Natural killer cell (primary cell): ENCODE measurements around the gene CAT. TPM values are rescaled to one million over a fixed set of nuclear protein-coding genes. Genes with fewer than 3 reads are reported as not detected.

Source experiments
- ATAC-seq, 3 donors: fragments of 150-1000 bp in 2 of 3; fragments of 200-7000 bp in 1 of 3; cut with Tn5 transposase; 1 replicate in 1 of 3; 2 replicates in 2 of 3; pipeline ENCODE4 v1.10.0; 2021; ENCODE audit warnings: mild to moderate bottlenecking in 2 of 3, moderate library complexity in 2 of 3
- DNase-seq, 2 donors: peaks; one replicate each; pipeline versions ENCODE4 v3.0.0 to v3.0.0-alpha.2; 2013 to 2021; ENCODE audit warnings: mixed read lengths in 1 of 2
- H3K27ac ChIP-seq: one replicate; pipeline ENCODE4 v1.5.1; 2013; ENCODE audit warnings: mild to moderate bottlenecking, low read length
- H3K27me3 ChIP-seq: one replicate; pipeline ENCODE4 v1.6.1; 2013; ENCODE audit warnings: low read length; ENCODE audit not compliant: control insufficient read depth, insufficient read depth
- H3K36me3 ChIP-seq: one replicate; pipeline ENCODE4 v1.6.1; 2013; ENCODE audit warnings: low read length; ENCODE audit not compliant: control insufficient read depth, insufficient read depth
- H3K4me1 ChIP-seq: one replicate; pipeline ENCODE4 v1.6.1; 2013; ENCODE audit warnings: low read length; ENCODE audit not compliant: control insufficient read depth, insufficient read depth
- H3K4me3 ChIP-seq: one replicate; pipeline ENCODE4 v1.5.1; 2013; ENCODE audit warnings: low read length
- H3K9me3 ChIP-seq: one replicate; pipeline ENCODE4 v1.6.1; 2013; ENCODE audit warnings: low read length; ENCODE audit not compliant: control insufficient read depth, insufficient read depth
- H3K27ac Mint-ChIP-seq, 2 donors: one replicate each; pipeline ENCODE4 v1.8.0; 2022; ENCODE audit warnings: mild to moderate bottlenecking in 2 of 2, mixed read lengths in 2 of 2, moderate library complexity in 1 of 2
- H3K27me3 Mint-ChIP-seq, 2 donors: one replicate each; pipeline ENCODE4 v1.8.0; 2022; ENCODE audit warnings: low read depth in 2 of 2, mixed read lengths in 2 of 2
- H3K36me3 Mint-ChIP-seq: one replicate; pipeline ENCODE4 v1.8.0; 2022; ENCODE audit warnings: mixed read lengths
- H3K4me1 Mint-ChIP-seq, 2 donors: one replicate each; pipeline ENCODE4 v1.8.0; 2022; ENCODE audit warnings: mixed read lengths in 2 of 2
- H3K4me3 Mint-ChIP-seq: one replicate; pipeline ENCODE4 v1.8.0; 2022; ENCODE audit warnings: mild to moderate bottlenecking, moderate library complexity, mixed read lengths
- H3K9me3 Mint-ChIP-seq, 2 donors: one replicate each; pipeline ENCODE4 v1.8.0; 2022; ENCODE audit warnings: mixed read lengths in 2 of 2
- CTCF ChIP-seq: fragments of 200-600 bp; IDR thresholded peaks from one replicate; pipeline ENCODE4 v1.8.0; 2022; ENCODE audit warnings: antibody characterized with exemption
- WGBS: methylation state at CpG from one replicate; pipeline ENCODE4 v1.1.7; 2013; ENCODE audit warnings: missing lambda C conversion rate; ENCODE audit not compliant: insufficient coverage; 5-methylcytosine and 5-hydroxymethylcytosine counted together
- intact Hi-C: fragments of 100-400 bp; cut with micrococcal nuclease; formaldehyde crosslinking; loops from one replicate; pipeline ENCODE4 v1.14.2; 2022
- total RNA-seq, 4 donors: library from RNA; stranded (reverse); fragments of 120-200 nt in 1 of 4; gene quantifications; one replicate each; pipeline versions ENCODE4 v1.2.3 to v1.2.4, GENCODE V29; 2013 to 2022

Gene CAT
- total RNA-seq, 3 donors from 2014 or later (not counting 1 experiment from before 2014, with no cell fraction given), result 31.0 to 43.9 (median 36.3) TPM

GRCh38 chr11:34464591-34465051, 25.9 kb downstream of the CAT start:
- Histone ChIP-seq H3K27ac (no peak overlapping the region), H3K4me1 (no peaks in the 10 kb centered on the region), H3K9me3 (no peaks in the 10 kb centered on the region), H3K4me3 (no peak overlapping the region), H3K36me3 (peaks cover 71% of the 10 kb centered on the region), H3K27me3 (no peaks in the 10 kb centered on the region)
- Mint-ChIP-seq H3K36me3 (peaks cover 33% of the 10 kb centered on the region), H3K27me3 (no peaks in the 10 kb centered on the region), H3K9me3 (peaks cover 3 to 5% of the 10 kb centered on the region in 2 donors), H3K4me1 (no peaks in the 10 kb centered on the region), H3K4me3 (no peak overlapping the region), H3K27ac (no peak overlapping the region)
- 58% methylated on average over 7 of the region's 7 CpGs for WGBS
- ATAC-seq (no peak), DNase-seq (no peak)
- no peak for TF ChIP-seq CTCF
- intact Hi-C loops, result no loop called here

- WGBS, result 80% methylated on average over 2 of the region's 3 CpGs
- H3K36me3 Mint-ChIP-seq, result peaks cover 39% of the 10 kb centered on the region
Measured at GRCh38 chr11:34466802-34467488, 28.2 kb downstream of the CAT start.

GRCh38 chr11:34468209-34468841, 29.6 kb downstream of the CAT start:
- intact Hi-C loops, result no loop called here
- 68% methylated on average over 8 of the region's 8 CpGs for WGBS
- ATAC-seq (peak in 2 of 3 donors; percentile 55 to 58), DNase-seq (peak in 1 of 2 donors; percentile 60)
- Histone ChIP-seq H3K27me3 (no peaks in the 10 kb centered on the region), H3K36me3 (peaks cover 70% of the 10 kb centered on the region), H3K4me1 (no peaks in the 10 kb centered on the region), H3K27ac (no peak overlapping the region), H3K9me3 (no peaks in the 10 kb centered on the region), H3K4me3 (no peak overlapping the region)
- Mint-ChIP-seq H3K9me3 (peaks cover 3 to 5% of the 10 kb centered on the region in 2 donors), H3K4me1 (no peaks in the 10 kb centered on the region), H3K4me3 (no peak overlapping the region), H3K36me3 (peaks cover 30% of the 10 kb centered on the region), H3K27ac (no peak overlapping the region), H3K27me3 (no peaks in the 10 kb centered on the region)
- TF ChIP-seq CTCF, result peak; percentile 62

More at GRCh38 chr11:34466802-34467488, 28.2 kb downstream of the CAT start:
- Mint-ChIP-seq H3K27ac (no peak overlapping the region), H3K9me3 (peaks cover 3 to 5% of the 10 kb centered on the region in 2 donors), H3K4me3 (no peak overlapping the region), H3K4me1 (no peaks in the 10 kb centered on the region), H3K27me3 (no peaks in the 10 kb centered on the region)
- ATAC-seq, result no peak
- H3K4me3 ChIP-seq, result no peak overlapping the region
- peaks cover 75% of the 10 kb centered on the region for H3K36me3 ChIP-seq
- H3K27ac ChIP-seq, result no peak overlapping the region
- H3K4me1 ChIP-seq, result no peaks in the 10 kb centered on the region
- DNase-seq, result no peak
- H3K27me3 ChIP-seq, result no peaks in the 10 kb centered on the region
- H3K9me3 ChIP-seq, result no peaks in the 10 kb centered on the region
- no peak for TF ChIP-seq CTCF
- intact Hi-C loops, result no loop called here
